HCT116 (cell line): Measurements from ENCODE around the gene GASK1A. TPM values are rescaled to one million over a fixed set of nuclear protein-coding genes. Genes with fewer than 3 reads are reported as not detected.

ENCODE experiments used
- ATAC-seq: fragments of 200-7000 bp; cut with Tn5 transposase; 2 replicates; pipeline ENCODE4 v1.9.1; 2020; ENCODE audit warnings: mild to moderate bottlenecking, moderate library complexity
- BruUV-seq: library from RNA; stranded (reverse); fragments of 400-500 nt; replicated peaks from 2 replicates; lab custom pipeline; 2021; lab: Mats Ljungman, UMichigan
- CTCF ChIA-PET: fragments of 300-600 bp; sonication (Branson Sonifier 250); formaldehyde crosslinking; loops from one replicate; lab custom pipeline; 2021; ENCODE audit warnings: antibody characterized with exemption; lab: Charles Lee
- POLR2A ChIA-PET: fragments of 300-600, 350-600 bp; sonication (Branson Sonifier 250); formaldehyde crosslinking; loops from one replicate; lab custom pipeline; 2021; ENCODE audit warnings: antibody characterized with exemption; lab: Charles Lee
- RAD21 ChIA-PET, 2 experiments: fragments of 300-600 bp; sonication (Branson Sonifier 250); formaldehyde crosslinking; loops; one replicate each; lab custom pipeline; 2023; ENCODE audit warnings: low total read pairs in 2 of 2; ENCODE audit not compliant: uncharacterized antibody in 2 of 2, unreplicated experiment in 2 of 2, low non-redundant PET in 1 of 2; lab: Charles Lee
- DNase-seq: peaks from one replicate; pipeline ENCODE4 v3.0.0-alpha.2; 2010; ENCODE audit warnings: low read depth, low spot score
- H2AFZ ChIP-seq: fragments of 200-600 bp; shearing (Covaris generic), sonication (generic); 2 replicates; pipeline ENCODE4 v1.6.1; 2017; ENCODE audit warnings: low read depth, mixed run types, mixed read lengths, antibody characterized with exemption, low read length; ENCODE audit not compliant: poor library complexity, severe bottlenecking
- H3K27ac ChIP-seq: 2 replicates; pipeline ENCODE4 v1.5.1; 2012; ENCODE audit warnings: low read depth, low read length
- H3K27me3 ChIP-seq: fragments of 200-600 bp; sonication (generic); 2 replicates; pipeline ENCODE4 v1.6.1; 2016; ENCODE audit warnings: mixed run types, low read length, mixed read lengths; ENCODE audit not compliant: insufficient read depth
- H3K36me3 ChIP-seq, 2 experiments: fragments of 200-500 bp in 1 of 2; fragments of 200-600 bp in 1 of 2; sonication (Bioruptor generic) in 1 of 2; sonication (generic) in 1 of 2; 2 replicates each; pipeline versions ENCODE4 v1.5.1 to v1.6.1; 2014 to 2016; ENCODE audit warnings: low read length in 2 of 2, inconsistent platforms in 1 of 2, mixed read lengths in 1 of 2, mixed run types in 1 of 2; ENCODE audit not compliant: insufficient read depth in 2 of 2, control insufficient read depth in 1 of 2
- H3K4me1 ChIP-seq, 2 experiments: fragments of 200-600 bp in 1 of 2; sonication (generic) in 1 of 2; 2 replicates each; pipeline versions ENCODE4 v1.5.1 to v1.6.1; 2012 to 2017; ENCODE audit warnings: low read length in 2 of 2, inconsistent platforms in 1 of 2, mild to moderate bottlenecking in 1 of 2, mixed read lengths in 1 of 2, mixed run types in 1 of 2, moderate library complexity in 1 of 2; ENCODE audit not compliant: insufficient read depth in 2 of 2, control insufficient read depth in 1 of 2
- H3K4me2 ChIP-seq: fragments of 200-600 bp; sonication (generic); 2 replicates; pipeline ENCODE4 v1.6.1; 2017; ENCODE audit warnings: mixed run types, low read length, mixed read lengths
- H3K4me3 ChIP-seq, 2 experiments: fragments of 200-600 bp in 1 of 2; sonication (generic) in 1 of 2; replicated peaks in 1 of 2; 2 replicates each; pipeline ENCODE4 v1.5.1; 2011 to 2016; ENCODE audit warnings: low read length in 2 of 2, control low read depth in 1 of 2, low read depth in 1 of 2, mild to moderate bottlenecking in 1 of 2, mixed read lengths in 1 of 2, mixed run types in 1 of 2
- H3K79me2 ChIP-seq: fragments of 200-600 bp; sonication (generic); 2 replicates; pipeline ENCODE4 v1.6.1; 2017; ENCODE audit warnings: mild to moderate bottlenecking, mixed run types, low read length, moderate library complexity, mixed read lengths; ENCODE audit not compliant: insufficient read depth
- H3K9ac ChIP-seq: fragments of 200-600 bp; sonication (generic); 2 replicates; pipeline ENCODE4 v1.6.1; 2016; ENCODE audit warnings: low read length, mixed read lengths
- H3K9me2 ChIP-seq: fragments of 200-600 bp; sonication (generic), shearing (Covaris generic); 2 replicates; pipeline ENCODE4 v1.6.1; 2017; ENCODE audit warnings: mixed run types, mild to moderate bottlenecking, moderate library complexity; ENCODE audit not compliant: insufficient read depth
- H3K9me3 ChIP-seq, 2 experiments: fragments of 200-500 bp in 1 of 2; fragments of 200-600 bp in 1 of 2; sonication (Bioruptor generic) in 1 of 2; sonication (generic) in 1 of 2; 2 replicates each; pipeline ENCODE4 v1.6.1; 2014 to 2017; ENCODE audit warnings: low read length in 2 of 2, mixed read lengths in 2 of 2, inconsistent platforms in 1 of 2, low read depth in 1 of 2, mild to moderate bottlenecking in 1 of 2, mixed run types in 1 of 2, moderate library complexity in 1 of 2; ENCODE audit not compliant: control insufficient read depth in 1 of 2, insufficient read depth in 1 of 2
- H4K20me1 ChIP-seq: fragments of 200-600 bp; sonication (generic), shearing (Covaris generic); 2 replicates; pipeline ENCODE4 v1.6.1; 2017; ENCODE audit warnings: mixed run types, mild to moderate bottlenecking, moderate library complexity; ENCODE audit not compliant: insufficient read depth
- CBX3 ChIP-seq: IDR thresholded peaks from 2 replicates; pipeline ENCODE4 v1.6.1; 2012; ENCODE audit warnings: low read depth
- ELF1 ChIP-seq: IDR thresholded peaks from 2 replicates; pipeline ENCODE4 v1.6.1; 2012; ENCODE audit warnings: low read depth, borderline replicate concordance
- EZH2 ChIP-seq: fragments of 200-600 bp; sonication (generic); IDR thresholded peaks from 2 replicates; pipeline ENCODE4 v1.6.1; 2017; ENCODE audit warnings: antibody characterized with exemption, mixed run types
- FOSL1 ChIP-seq: IDR thresholded peaks from 2 replicates; pipeline ENCODE4 v1.6.1; 2012; ENCODE audit warnings: low read depth
- POLR2AphosphoS5 ChIP-seq: IDR thresholded peaks from 2 replicates; pipeline ENCODE4 v1.6.1; 2011; ENCODE audit warnings: mild to moderate bottlenecking, low read depth, low read length, moderate library complexity
- RAD21 ChIP-seq: IDR thresholded peaks from 2 replicates; pipeline ENCODE4 v1.6.1; 2012; ENCODE audit warnings: low read depth, mild to moderate bottlenecking
- SRF ChIP-seq: IDR thresholded peaks from 2 replicates; pipeline ENCODE4 v1.6.1; 2012; ENCODE audit warnings: low read depth
- ZFX ChIP-seq: fragments of 450-650 bp; IDR thresholded peaks from 2 replicates; pipeline ENCODE4 v1.6.1; 2017
- ZNF274 ChIP-seq: fragments of 200-500 bp; sonication (Bioruptor generic); IDR thresholded peaks from 2 replicates; pipeline ENCODE4 v1.6.1; 2014; ENCODE audit warnings: mild to moderate bottlenecking, low read depth, low read length, inconsistent platforms
- intact Hi-C: fragments of 100-400 bp; cut with micrococcal nuclease; formaldehyde crosslinking; loops from 2 replicates; pipeline ENCODE4 v1.10.0; 2022
- total RNA-seq: library from RNA; stranded (reverse); gene quantifications from one replicate; pipeline ENCODE4 v1.2.1, GENCODE V29; 2021; ENCODE audit not compliant: unreplicated experiment
- TF ChIP-seq, protein P1 (sequence below): IDR thresholded peaks from 2 replicates; pipeline ENCODE4 v1.6.1; 2011; ENCODE audit warnings: mild to moderate bottlenecking, low read length, moderate library complexity; ENCODE audit not compliant: insufficient replicate concordance; ENCODE audit errors: extremely low read depth
- TF ChIP-seq, protein P2 (sequence below): IDR thresholded peaks from 2 replicates; pipeline ENCODE4 v1.6.1; 2012

The GASK1A gene
- total RNA-seq, 1 experiment from 2014 or later, result 1.0 TPM

DNA sequence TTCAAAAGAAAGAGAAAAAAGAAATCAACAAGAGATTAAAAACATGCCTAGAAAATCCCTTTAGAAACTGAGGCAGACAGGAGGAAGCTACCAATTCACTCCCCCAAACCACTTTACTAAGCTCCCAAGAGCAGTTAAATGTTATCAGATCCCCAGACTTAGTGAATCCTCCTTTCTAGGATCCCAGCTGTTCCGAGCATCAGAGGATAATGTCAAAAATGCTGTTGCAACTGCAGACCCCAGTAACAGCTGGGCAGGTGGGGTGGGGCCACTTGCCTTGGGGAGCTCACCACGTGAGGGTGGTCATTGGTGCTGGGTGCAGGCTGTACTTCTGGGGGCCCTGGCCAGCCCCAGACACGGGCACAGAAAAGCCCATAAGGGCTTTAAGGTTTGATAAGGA lies 117.7 kb downstream of the GASK1A start:
- no peak overlapping the region for H2AFZ ChIP-seq
- ATAC-seq (no peak), DNase-seq (no peak)
- H3K27me3 ChIP-seq, result no peaks in the 10 kb centered on the region
- H3K4me2 ChIP-seq, result no peak overlapping the region
- H3K36me3 ChIP-seq, result no peaks in the 10 kb centered on the region
- H3K9me3 ChIP-seq, result no peaks in the 10 kb centered on the region
- no peaks in the 10 kb centered on the region for H4K20me1 ChIP-seq
- no peaks in the 10 kb centered on the region for H3K9me2 ChIP-seq
- CTCF ChIA-PET, result no interaction called here
- H3K4me1 ChIP-seq, result no peaks in the 10 kb centered on the region
- intact Hi-C loops, result no loop called here
- TF ChIP-seq ELF1 (no peak), RAD21 (no peak), ZFX (no peak), SRF (no peak), ZNF274 (no peak), POLR2AphosphoS5 (no peak), CBX3 (no peak), EZH2 (no peak), FOSL1 (no peak)
- TF ChIP-seq, protein P1, sequence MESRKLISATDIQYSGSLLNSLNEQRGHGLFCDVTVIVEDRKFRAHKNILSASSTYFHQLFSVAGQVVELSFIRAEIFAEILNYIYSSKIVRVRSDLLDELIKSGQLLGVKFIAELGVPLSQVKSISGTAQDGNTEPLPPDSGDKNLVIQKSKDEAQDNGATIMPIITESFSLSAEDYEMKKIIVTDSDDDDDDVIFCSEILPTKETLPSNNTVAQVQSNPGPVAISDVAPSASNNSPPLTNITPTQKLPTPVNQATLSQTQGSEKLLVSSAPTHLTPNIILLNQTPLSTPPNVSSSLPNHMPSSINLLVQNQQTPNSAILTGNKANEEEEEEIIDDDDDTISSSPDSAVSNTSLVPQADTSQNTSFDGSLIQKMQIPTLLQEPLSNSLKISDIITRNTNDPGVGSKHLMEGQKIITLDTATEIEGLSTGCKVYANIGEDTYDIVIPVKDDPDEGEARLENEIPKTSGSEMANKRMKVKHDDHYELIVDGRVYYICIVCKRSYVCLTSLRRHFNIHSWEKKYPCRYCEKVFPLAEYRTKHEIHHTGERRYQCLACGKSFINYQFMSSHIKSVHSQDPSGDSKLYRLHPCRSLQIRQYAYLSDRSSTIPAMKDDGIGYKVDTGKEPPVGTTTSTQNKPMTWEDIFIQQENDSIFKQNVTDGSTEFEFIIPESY, result no peak
- TF ChIP-seq, protein P2, sequence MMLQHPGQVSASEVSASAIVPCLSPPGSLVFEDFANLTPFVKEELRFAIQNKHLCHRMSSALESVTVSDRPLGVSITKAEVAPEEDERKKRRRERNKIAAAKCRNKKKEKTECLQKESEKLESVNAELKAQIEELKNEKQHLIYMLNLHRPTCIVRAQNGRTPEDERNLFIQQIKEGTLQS, result no peak
- H3K79me2 ChIP-seq, result peaks cover 66% of the 10 kb centered on the region
- no peak overlapping the region for H3K9ac ChIP-seq
- BruUV-seq, result no TSS peak
- POLR2A ChIA-PET, result no interaction called here
- RAD21 ChIA-PET, result no interaction called here
- H3K4me3 ChIP-seq, result no peak overlapping the region
- H3K27ac ChIP-seq, result no peak overlapping the region
